GM12875 (cell line): Measurements from ENCODE around the gene AMDHD2.

Experiments used
- H3K4me3 ChIP-seq: one replicate; pipeline ENCODE4 v1.5.1; 2011; ENCODE audit warnings: low read depth, low read length, control low read depth
- TF ChIP-seq, protein P1 (sequence below): IDR thresholded peaks from 2 replicates; pipeline ENCODE4 v1.5.1; 2011; ENCODE audit warnings: low read depth, mild to moderate bottlenecking, control low read depth, inconsistent platforms, low read length, moderate library complexity, borderline replicate concordance; ENCODE audit not compliant: insufficient read depth

The AMDHD2 gene

DNA sequence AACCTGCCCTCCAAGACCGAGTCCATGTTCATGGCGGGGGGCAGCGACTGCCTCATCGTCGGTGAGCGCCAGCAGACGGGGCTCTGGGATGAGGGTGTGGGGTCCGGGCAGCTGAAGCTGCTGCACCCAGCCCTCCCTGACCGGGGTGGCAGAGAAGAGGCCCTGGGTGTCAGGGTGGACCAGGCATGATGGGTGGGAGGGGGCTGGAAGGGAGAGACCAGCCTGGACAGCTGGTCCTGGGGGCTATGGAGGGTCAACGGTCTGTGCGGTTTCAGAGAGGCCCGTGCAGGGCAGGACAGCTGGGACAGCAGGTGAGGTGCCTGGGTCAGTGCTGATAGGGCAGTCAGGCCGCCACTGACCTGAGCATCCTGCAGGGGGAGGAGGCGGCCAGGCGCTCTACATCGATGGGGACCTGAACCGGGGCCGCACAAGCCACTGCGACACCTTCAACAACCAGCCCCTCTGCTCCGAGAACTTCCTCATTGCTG is 19.7 kb upstream of the AMDHD2 start:
- TF ChIP-seq, protein P1, sequence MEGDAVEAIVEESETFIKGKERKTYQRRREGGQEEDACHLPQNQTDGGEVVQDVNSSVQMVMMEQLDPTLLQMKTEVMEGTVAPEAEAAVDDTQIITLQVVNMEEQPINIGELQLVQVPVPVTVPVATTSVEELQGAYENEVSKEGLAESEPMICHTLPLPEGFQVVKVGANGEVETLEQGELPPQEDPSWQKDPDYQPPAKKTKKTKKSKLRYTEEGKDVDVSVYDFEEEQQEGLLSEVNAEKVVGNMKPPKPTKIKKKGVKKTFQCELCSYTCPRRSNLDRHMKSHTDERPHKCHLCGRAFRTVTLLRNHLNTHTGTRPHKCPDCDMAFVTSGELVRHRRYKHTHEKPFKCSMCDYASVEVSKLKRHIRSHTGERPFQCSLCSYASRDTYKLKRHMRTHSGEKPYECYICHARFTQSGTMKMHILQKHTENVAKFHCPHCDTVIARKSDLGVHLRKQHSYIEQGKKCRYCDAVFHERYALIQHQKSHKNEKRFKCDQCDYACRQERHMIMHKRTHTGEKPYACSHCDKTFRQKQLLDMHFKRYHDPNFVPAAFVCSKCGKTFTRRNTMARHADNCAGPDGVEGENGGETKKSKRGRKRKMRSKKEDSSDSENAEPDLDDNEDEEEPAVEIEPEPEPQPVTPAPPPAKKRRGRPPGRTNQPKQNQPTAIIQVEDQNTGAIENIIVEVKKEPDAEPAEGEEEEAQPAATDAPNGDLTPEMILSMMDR: no peak

DNA sequence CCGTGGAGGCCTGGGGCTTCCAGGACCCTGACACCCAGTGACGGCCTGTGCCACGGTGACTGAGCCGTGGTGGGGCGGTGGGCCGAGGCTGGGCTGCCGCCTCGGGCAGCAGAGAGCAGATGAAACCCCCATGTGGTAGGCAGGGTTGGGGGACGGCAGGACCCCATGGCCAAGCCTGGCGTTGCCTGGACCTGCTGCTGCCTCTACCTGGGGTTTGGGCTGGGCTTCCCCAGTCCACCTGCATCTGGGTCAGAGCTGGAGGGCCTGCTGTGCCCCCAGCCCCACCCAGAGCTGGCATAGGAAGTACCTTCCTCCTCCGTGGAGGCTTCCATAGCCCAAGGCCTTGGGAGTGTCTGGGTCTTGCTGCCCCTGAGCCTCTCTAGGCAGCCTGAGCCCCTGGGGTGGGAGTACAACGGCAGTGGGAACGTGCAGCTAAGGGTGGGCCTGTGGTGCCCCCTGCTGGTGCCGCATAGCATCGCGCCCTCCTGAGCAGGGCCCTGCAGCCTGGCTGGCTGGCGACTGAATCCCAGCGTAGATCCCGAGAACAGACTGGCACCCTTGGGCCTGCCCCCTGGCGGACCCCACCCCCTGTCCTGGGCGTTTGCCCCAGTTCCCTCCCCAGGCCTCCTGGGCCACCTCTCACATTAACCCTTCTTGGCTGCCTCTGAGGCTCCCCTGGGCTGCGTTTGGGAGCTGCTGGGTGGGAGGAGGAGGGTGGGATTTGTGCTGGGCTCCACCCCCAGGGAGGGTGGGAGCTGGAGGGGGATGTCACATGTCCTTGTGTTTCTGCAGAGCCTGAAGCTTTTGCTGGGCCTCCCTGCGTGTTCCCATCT is 19.0 kb upstream of the AMDHD2 start:
- TF ChIP-seq, protein P1: peak; percentile 99

More for the DNA sequence above, 19.7 kb upstream of the AMDHD2 start:
- H3K4me3 ChIP-seq: no peak overlapping the region

DNA sequence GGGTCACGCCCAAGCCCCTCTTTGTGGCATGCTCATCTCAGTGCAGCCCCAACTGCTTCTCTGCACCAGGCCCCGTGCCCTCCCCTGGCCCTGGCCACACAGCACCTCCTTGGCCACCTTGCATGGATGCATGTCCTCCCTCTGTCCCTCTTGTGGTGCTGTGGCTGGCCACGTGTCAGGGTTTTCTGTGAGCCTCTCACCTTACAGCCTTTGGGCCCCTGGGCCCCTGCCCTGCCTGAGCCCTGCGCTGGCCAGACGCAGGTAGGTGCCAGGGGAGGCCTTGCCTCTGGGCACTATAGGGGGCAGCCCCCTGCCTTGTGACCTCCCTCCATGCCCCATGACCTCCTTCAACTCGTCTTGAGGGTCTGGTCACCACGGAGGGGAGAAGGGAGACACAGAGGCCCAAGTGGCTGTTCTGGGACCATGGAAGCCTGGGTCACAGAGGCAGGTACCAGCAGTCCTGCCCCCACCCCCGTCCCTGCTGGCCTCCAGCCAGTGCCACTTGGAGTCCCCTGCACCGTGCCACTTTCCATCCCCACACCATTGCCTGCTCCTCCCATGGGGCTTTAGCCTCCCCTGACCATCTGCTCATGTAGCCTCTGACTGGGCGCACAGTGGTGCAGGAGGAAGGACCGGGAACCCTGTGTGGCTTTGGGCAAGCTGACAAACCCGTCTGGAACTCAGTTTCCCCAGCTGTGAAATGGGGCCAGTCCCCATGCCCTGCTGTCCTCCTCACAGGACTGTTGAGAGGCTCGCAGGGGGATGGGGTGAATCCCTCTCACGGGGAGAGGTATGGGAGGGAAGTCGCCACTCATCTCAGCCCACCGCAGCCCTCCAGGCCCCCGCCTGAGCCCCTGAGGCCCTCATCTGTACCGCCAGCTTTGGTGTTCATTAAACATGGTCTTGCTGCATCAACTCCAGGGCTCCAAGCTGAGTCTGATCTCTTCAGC is 17.9 kb upstream of the AMDHD2 start:
- H3K4me3 ChIP-seq: no peak overlapping the region
- TF ChIP-seq, protein P1: no peak

More for the DNA sequence above, 19.0 kb upstream of the AMDHD2 start:
- no peak overlapping the region for H3K4me3 ChIP-seq

GRCh38 chr16:2505695-2506094 is 14.5 kb upstream of the AMDHD2 start:
- TF ChIP-seq, protein P1: no peak

GRCh38 chr16:2507052-2507659 is 13.0 kb upstream of the AMDHD2 start:
- no peak overlapping the region for H3K4me3 ChIP-seq
- TF ChIP-seq, protein P1: 0 out of 2 replicates have a peak, but pooled peaks have one; percentile 22

More at GRCh38 chr16:2505695-2506094, 14.5 kb upstream of the AMDHD2 start:
- H3K4me3 ChIP-seq: no peak overlapping the region

DNA sequence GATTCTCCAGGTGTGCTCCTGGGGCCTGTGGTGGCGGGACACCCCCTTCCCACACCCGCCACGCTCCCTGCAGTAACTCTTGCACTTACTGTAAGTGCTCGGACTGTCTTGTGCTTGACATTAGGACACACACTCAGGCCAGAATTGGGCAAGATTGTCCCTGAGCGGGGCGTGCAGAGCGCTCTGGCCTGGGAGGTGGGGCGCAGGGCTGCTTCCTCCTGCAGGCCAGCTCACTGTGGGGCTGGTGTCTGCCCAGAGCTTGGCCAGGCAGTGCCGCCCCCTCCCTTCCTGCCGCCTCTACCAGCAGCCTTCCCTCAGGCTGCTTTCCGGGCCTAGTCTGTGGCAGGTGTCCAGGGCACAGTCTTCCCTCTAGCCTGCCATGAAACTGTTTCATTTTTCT is 12.5 kb upstream of the AMDHD2 start:
- TF ChIP-seq, protein P1: no peak
- H3K4me3 ChIP-seq: no peak overlapping the region
